Measurements from ENCODE around the gene FXR2. TPM values are rescaled to one million over a fixed set of nuclear protein-coding genes. Genes with fewer than 3 reads are reported as not detected.
"Not testable (repeated sequence)": the region's sequence is repeated elsewhere in the genome, so short reads cannot be mapped to it uniquely, and the experiment has no call there.

FXR2 gene
- total and polyA plus RNA-seq, 2 donors (not counting 1 experiment from before 2014, with no cell fraction given), result 22.0 to 46.6 TPM

DNA sequence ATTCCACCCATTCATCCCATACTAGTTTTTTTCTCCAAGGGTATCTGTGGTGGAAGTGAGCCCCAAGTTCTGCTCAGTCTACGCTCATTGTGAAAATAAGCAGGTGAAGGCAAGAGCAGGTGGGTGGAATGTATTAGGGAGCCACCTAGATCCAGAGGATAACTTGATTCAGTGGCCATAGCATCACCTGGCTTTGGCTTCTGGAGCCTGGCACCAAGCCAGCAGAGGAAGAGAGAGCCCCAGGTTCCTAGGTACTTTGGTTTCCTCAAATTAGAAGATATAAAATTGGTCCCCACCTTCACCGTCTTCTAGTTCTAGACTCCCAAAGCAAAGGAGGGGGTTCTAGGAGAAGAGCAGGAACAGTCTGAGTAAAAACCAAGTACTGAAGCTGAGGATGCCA lies 4.1 kb downstream of the FXR2 start:
- H3K4me3 ChIP-seq (replicated peaks in 1 of 4; ENCODE audit: control extremely low read depth in 1 of 4, insufficient read depth in 1 of 4, low read depth in 3 of 4, low read length in 4 of 4), result no peak overlapping the region
- no peaks in the 10 kb centered on the region for H3K27me3 ChIP-seq (ENCODE audit: control insufficient read depth, insufficient read depth, low read length)
- H2AFZ ChIP-seq (ENCODE audit: low read length), result no peak overlapping the region
- no peak for DNase-seq (ENCODE audit: low read depth in 2 of 2)
- no peaks in the 10 kb centered on the region for H4K20me1 ChIP-seq (ENCODE audit: control insufficient read depth, extremely low read depth, insufficient read depth, low read length)
- no peak overlapping the region for H3K9ac ChIP-seq (ENCODE audit: insufficient read depth, low read length)
- TF ChIP-seq, protein P1, sequence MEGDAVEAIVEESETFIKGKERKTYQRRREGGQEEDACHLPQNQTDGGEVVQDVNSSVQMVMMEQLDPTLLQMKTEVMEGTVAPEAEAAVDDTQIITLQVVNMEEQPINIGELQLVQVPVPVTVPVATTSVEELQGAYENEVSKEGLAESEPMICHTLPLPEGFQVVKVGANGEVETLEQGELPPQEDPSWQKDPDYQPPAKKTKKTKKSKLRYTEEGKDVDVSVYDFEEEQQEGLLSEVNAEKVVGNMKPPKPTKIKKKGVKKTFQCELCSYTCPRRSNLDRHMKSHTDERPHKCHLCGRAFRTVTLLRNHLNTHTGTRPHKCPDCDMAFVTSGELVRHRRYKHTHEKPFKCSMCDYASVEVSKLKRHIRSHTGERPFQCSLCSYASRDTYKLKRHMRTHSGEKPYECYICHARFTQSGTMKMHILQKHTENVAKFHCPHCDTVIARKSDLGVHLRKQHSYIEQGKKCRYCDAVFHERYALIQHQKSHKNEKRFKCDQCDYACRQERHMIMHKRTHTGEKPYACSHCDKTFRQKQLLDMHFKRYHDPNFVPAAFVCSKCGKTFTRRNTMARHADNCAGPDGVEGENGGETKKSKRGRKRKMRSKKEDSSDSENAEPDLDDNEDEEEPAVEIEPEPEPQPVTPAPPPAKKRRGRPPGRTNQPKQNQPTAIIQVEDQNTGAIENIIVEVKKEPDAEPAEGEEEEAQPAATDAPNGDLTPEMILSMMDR (conservative IDR thresholded peaks at IDR 0.05 in 1 of 2, IDR thresholded peaks at IDR 0.05 in 1 of 2; ENCODE audit: low read depth in 1 of 2, low read length in 2 of 2), result no peak
- TF ChIP-seq EZH2 (IDR thresholded peaks at IDR 0.05; ENCODE audit: low read length, missing control alignments), result no peak
- H3K79me2 ChIP-seq (ENCODE audit: control insufficient read depth, insufficient read depth, low read length), result peaks cover 56% of the 10 kb centered on the region
- peaks cover 2% of the 10 kb centered on the region for H3K36me3 ChIP-seq (ENCODE audit: control insufficient read depth, insufficient read depth, low read length)
- no peak overlapping the region for H3K27ac ChIP-seq (ENCODE audit: insufficient read depth, low read length)
- H3K4me2 ChIP-seq (ENCODE audit: extremely low read depth, insufficient read depth, low read length), result no peak overlapping the region
- no peaks in the 10 kb centered on the region for H3K9me3 ChIP-seq (ENCODE audit: control insufficient read depth, insufficient read depth, low read depth, low read length)
- peaks cover 5% of the 10 kb centered on the region for H3K4me1 ChIP-seq (ENCODE audit: control insufficient read depth, extremely low read depth, insufficient read depth, low read length)

DNA sequence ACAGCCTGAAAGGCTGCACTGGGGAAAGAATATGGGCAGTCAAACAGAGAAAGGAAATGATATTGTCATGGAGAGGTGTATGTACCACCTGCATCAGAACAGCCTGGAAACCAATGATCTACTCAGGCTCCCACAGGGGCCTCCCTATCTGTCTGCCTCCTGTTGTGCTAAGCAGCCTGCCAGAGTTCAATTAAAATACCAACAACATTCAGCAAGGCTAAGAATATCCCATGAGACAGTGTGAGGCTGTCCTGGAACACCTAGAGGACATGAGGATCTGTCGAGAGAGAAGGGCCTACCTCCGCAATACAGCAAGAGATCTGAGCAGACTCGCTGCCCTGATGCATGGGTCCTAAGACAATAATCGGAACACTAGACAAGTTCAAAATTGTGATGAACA lies 8.4 kb downstream of the FXR2 start:
- Histone ChIP-seq H3K27ac (ENCODE audit: insufficient read depth, low read length) (no peak overlapping the region), H3K36me3 (ENCODE audit: control insufficient read depth, insufficient read depth, low read length) (peaks cover 9% of the 10 kb centered on the region), H3K9ac (ENCODE audit: insufficient read depth, low read length) (no peak overlapping the region)

DNA sequence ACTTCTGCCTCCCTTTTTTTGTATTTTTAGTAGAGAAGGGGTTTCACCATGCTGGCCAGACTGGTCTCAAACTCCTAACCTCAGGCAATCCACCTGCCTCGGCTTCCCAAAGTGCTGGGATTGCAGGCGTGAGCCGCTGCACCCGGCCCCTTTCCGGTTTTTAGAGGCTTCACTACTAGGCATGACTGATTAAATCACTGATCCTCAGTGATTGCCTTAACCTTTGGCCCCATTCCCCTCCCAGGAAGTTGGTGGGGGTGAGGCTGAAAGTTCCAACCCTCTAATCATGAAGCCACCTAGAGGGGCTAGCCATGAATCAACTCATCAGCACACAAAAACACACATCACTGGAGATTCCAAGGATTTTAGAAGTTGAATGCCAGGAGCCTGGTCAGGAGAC lies 17.1 kb downstream of the FXR2 start:
- not testable (repeated sequence) for H3K4me2 ChIP-seq (ENCODE audit: extremely low read depth, insufficient read depth, low read length); H3K4me3 ChIP-seq (replicated peaks in 1 of 4; ENCODE audit: control extremely low read depth in 1 of 4, insufficient read depth in 1 of 4, low read depth in 3 of 4, low read length in 4 of 4); H4K20me1 ChIP-seq (ENCODE audit: control insufficient read depth, extremely low read depth, insufficient read depth, low read length); H3K27me3 ChIP-seq (ENCODE audit: control insufficient read depth, insufficient read depth, low read length); H3K9me3 ChIP-seq (ENCODE audit: control insufficient read depth, insufficient read depth, low read depth, low read length); H3K27ac ChIP-seq (ENCODE audit: insufficient read depth, low read length); H2AFZ ChIP-seq (ENCODE audit: low read length); H3K4me1 ChIP-seq (ENCODE audit: control insufficient read depth, extremely low read depth, insufficient read depth, low read length); H3K79me2 ChIP-seq (ENCODE audit: control insufficient read depth, insufficient read depth, low read length); DNase-seq (ENCODE audit: low read depth in 2 of 2); H3K9ac ChIP-seq (ENCODE audit: insufficient read depth, low read length)
- H3K36me3 ChIP-seq (ENCODE audit: control insufficient read depth, insufficient read depth, low read length), result peaks cover 21% of the 10 kb centered on the region

More for the DNA sequence above, 8.4 kb downstream of the FXR2 start:
- Histone ChIP-seq H2AFZ (ENCODE audit: low read length) (no peak overlapping the region), H3K9me3 (ENCODE audit: control insufficient read depth, insufficient read depth, low read depth, low read length) (no peaks in the 10 kb centered on the region), H3K27me3 (ENCODE audit: control insufficient read depth, insufficient read depth, low read length) (no peaks in the 10 kb centered on the region), H3K4me1 (ENCODE audit: control insufficient read depth, extremely low read depth, insufficient read depth, low read length) (no peaks in the 10 kb centered on the region), H4K20me1 (ENCODE audit: control insufficient read depth, extremely low read depth, insufficient read depth, low read length) (no peaks in the 10 kb centered on the region), H3K79me2 (ENCODE audit: control insufficient read depth, insufficient read depth, low read length) (peaks cover 27% of the 10 kb centered on the region), H3K4me2 (ENCODE audit: extremely low read depth, insufficient read depth, low read length) (no peak overlapping the region), H3K4me3 (replicated peaks in 1 of 4; ENCODE audit: control extremely low read depth in 1 of 4, insufficient read depth in 1 of 4, low read depth in 3 of 4, low read length in 4 of 4) (no peak overlapping the region)
- TF ChIP-seq, protein P1 (conservative IDR thresholded peaks at IDR 0.05 in 1 of 2, IDR thresholded peaks at IDR 0.05 in 1 of 2; ENCODE audit: low read depth in 1 of 2, low read length in 2 of 2), result no peak
- TF ChIP-seq EZH2 (IDR thresholded peaks at IDR 0.05; ENCODE audit: low read length, missing control alignments), result no peak
- DNase-seq (ENCODE audit: low read depth in 2 of 2), result no peak
